ENCODE results near the gene ZNF341. TPM values are rescaled to one million over a fixed set of nuclear protein-coding genes. Genes with fewer than 3 reads are reported as not detected.
"Not testable (repeated sequence)": the region's sequence is repeated elsewhere in the genome, so short reads cannot be mapped to it uniquely, and the experiment has no call there.

The ZNF341 gene
- polyA plus RNA-seq, 2 donors: 2.6 to 4.5 TPM

DNA sequence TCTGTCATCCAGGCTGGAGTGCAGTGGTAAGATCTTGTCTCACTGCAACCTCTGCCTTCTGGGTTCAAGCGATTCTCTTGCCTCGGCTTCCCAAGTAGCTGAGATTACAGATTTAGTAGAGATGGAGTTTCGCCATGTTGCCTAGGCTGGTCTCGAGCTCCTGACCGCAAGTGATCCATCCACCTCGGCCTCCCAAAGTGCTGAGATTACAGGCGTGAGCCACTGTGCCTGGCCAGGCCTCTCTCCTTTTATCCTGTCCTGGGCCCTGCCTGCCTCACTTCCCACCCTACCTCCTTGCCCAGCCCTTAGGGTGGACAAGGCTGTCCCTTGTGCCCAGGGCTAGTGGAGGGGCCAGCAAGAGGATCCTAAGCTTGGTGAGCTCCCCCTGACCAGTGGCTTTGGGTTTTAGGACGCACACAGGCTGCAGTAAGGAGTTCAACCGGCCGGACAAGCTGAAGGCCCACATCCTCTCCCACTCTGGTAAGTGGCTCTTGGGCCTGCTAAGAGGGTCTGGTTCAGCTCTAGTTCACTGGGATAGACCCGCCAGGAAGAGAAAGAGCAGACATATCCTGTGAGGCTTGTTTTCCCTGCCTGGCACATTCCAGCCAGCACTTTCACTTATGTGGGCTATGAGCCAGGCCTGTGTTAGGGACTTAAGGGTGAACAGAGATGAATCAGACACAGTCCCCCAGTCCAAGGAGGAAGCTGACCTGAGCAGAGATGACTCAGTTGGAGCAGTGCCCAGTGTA lies 57.5 kb downstream of the ZNF341 start:
- peak overlapping the region; percentile 94 for H3K27ac ChIP-seq (ENCODE audit: low read depth in 2 of 2, low read length in 1 of 2)
- H3K9me3 ChIP-seq (ENCODE audit: control insufficient read depth in 2 of 2, insufficient read depth in 1 of 2, low read depth in 1 of 2, low read length in 1 of 2): no peaks in the 10 kb centered on the region
- H3K4me1 ChIP-seq (ENCODE audit: control insufficient read depth in 2 of 2, insufficient read depth in 2 of 2, low read length in 1 of 2): peaks cover 0 to 19% of the 10 kb centered on the region in 2 donors
- WGBS, 2 donors: 70 to 74% methylated on average over 11 of the region's 11 CpGs
- H3K36me3 ChIP-seq (ENCODE audit: control insufficient read depth in 2 of 2, insufficient read depth in 2 of 2, low read length in 1 of 2): peaks cover 0 to 6% of the 10 kb centered on the region in 2 donors
- H3K4me3 ChIP-seq (ENCODE audit: low read depth in 1 of 2, low read length in 2 of 2): no peak overlapping the region
- no peaks in the 10 kb centered on the region for H3K27me3 ChIP-seq (ENCODE audit: control insufficient read depth in 1 of 2, insufficient read depth in 2 of 2, low read length in 2 of 2)

DNA sequence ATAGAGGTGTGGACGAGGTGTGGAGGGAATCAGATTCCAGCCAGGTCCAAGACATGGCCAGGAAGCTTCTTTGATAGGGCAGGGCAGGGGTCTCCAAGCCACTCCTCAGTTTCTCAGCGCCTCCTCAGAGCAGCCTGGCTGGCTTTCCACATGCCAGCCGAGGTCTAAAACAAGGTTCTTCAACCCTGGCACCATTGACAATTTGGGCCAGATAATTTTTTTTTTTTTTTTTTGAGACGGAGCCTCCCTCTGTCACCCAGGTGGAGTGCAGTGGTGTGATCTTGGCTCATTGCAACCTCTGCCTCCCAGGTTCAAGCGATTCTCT lies 58.0 kb downstream of the ZNF341 start:
- H3K36me3 ChIP-seq (ENCODE audit: control insufficient read depth in 2 of 2, insufficient read depth in 2 of 2, low read length in 1 of 2): peaks cover 0 to 6% of the 10 kb centered on the region in 2 donors
- 42 to 64% methylated on average over 5 of the region's 5 CpGs for WGBS, 2 donors
- no peaks in the 10 kb centered on the region for H3K27me3 ChIP-seq (ENCODE audit: control insufficient read depth in 1 of 2, insufficient read depth in 2 of 2, low read length in 2 of 2)
- no peak overlapping the region for H3K4me3 ChIP-seq (ENCODE audit: low read depth in 1 of 2, low read length in 2 of 2)
- H3K4me1 ChIP-seq (ENCODE audit: control insufficient read depth in 2 of 2, insufficient read depth in 2 of 2, low read length in 1 of 2): peaks cover 0 to 19% of the 10 kb centered on the region in 2 donors
- peak overlapping the region; percentile 94 for H3K27ac ChIP-seq (ENCODE audit: low read depth in 2 of 2, low read length in 1 of 2)
- H3K9me3 ChIP-seq (ENCODE audit: control insufficient read depth in 2 of 2, insufficient read depth in 1 of 2, low read depth in 1 of 2, low read length in 1 of 2): no peaks in the 10 kb centered on the region

DNA sequence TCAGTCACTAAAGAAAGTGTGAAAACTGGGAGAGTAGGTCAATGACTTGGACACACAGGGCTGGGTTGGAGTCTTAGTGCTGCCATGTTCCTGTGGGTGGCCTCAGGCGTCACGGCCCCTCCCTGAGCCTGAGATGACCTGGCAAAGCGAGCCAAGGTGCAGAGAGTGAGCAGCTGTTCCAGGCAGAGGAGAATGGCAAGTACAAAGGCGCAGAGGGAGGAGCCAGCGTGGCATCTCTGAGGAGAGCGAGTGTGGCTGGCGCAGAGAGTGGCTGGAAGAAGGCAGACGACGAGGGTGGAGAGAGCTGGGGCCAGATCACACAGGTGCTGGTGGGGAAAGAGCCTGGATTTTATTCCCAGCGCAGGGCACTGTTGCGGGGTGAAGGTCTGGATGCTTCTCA lies 58.8 kb downstream of the ZNF341 start:
- Histone ChIP-seq H3K9me3 (ENCODE audit: control insufficient read depth in 2 of 2, insufficient read depth in 1 of 2, low read depth in 1 of 2, low read length in 1 of 2) (no peaks in the 10 kb centered on the region), H3K27ac (ENCODE audit: low read depth in 2 of 2, low read length in 1 of 2) (peak overlapping the region; percentile 94), H3K4me3 (ENCODE audit: low read depth in 1 of 2, low read length in 2 of 2) (no peak overlapping the region), H3K27me3 (ENCODE audit: control insufficient read depth in 1 of 2, insufficient read depth in 2 of 2, low read length in 2 of 2) (no peaks in the 10 kb centered on the region), H3K36me3 (ENCODE audit: control insufficient read depth in 2 of 2, insufficient read depth in 2 of 2, low read length in 1 of 2) (peaks cover 0 to 6% of the 10 kb centered on the region in 2 donors), H3K4me1 (ENCODE audit: control insufficient read depth in 2 of 2, insufficient read depth in 2 of 2, low read length in 1 of 2) (peaks cover 0 to 19% of the 10 kb centered on the region in 2 donors)
- WGBS, 2 donors: 70% methylated on average over 11 of the region's 11 CpGs

DNA sequence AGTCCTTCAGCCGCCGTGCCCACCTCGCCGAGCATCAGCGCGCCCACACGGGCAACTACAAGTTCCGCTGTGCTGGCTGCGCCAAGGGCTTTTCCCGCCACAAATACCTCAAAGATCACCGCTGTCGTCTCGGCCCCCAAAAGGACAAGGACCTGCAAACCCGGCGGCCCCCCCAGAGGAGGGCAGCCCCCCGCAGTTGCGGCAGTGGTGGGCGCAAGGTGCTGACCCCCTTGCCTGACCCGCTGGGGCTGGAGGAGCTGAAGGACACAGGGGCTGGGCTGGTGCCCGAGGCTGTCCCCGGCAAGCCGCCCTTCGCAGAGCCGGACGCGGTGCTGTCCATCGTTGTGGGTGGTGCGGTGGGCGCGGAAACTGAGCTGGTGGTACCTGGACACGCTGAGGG lies 59.2 kb downstream of the ZNF341 start:
- H3K27me3 ChIP-seq (ENCODE audit: control insufficient read depth in 1 of 2, insufficient read depth in 2 of 2, low read length in 2 of 2): no peaks in the 10 kb centered on the region
- H3K4me1 ChIP-seq (ENCODE audit: control insufficient read depth in 2 of 2, insufficient read depth in 2 of 2, low read length in 1 of 2): peaks cover 0 to 19% of the 10 kb centered on the region in 2 donors
- no peaks in the 10 kb centered on the region for H3K9me3 ChIP-seq (ENCODE audit: control insufficient read depth in 2 of 2, insufficient read depth in 1 of 2, low read depth in 1 of 2, low read length in 1 of 2)
- H3K4me3 ChIP-seq (ENCODE audit: low read depth in 1 of 2, low read length in 2 of 2): no peak overlapping the region
- peaks cover 0 to 6% of the 10 kb centered on the region in 2 donors for H3K36me3 ChIP-seq (ENCODE audit: control insufficient read depth in 2 of 2, insufficient read depth in 2 of 2, low read length in 1 of 2)
- WGBS, 2 donors: 96% methylated on average over 31 of the region's 31 CpGs
- H3K27ac ChIP-seq (ENCODE audit: low read depth in 2 of 2, low read length in 1 of 2): peak overlapping the region in 1 of 2 donors; percentile 94

DNA sequence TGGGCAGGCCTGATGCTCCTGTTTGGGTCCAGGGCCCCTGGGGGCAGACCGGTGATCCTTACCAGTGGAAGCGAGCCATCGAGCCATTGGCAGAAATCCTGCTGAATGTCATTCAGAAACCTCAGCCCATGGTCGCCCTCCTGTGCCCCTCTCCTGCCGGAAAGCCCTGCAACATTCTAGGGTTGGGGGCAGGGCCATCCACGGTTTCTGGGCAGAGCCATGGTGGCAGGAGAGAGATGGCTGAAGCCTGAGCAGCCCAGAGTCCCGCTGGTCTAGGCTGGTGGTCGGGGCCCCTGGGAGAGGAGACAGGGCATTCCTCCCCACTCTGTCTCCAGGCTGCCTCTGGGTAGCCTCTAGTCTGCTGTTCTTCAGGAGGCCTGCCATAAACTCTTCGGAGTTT lies 59.7 kb downstream of the ZNF341 start:
- Histone ChIP-seq H3K9me3 (ENCODE audit: control insufficient read depth in 2 of 2, insufficient read depth in 1 of 2, low read depth in 1 of 2, low read length in 1 of 2) (no peaks in the 10 kb centered on the region), H3K4me3 (ENCODE audit: low read depth in 1 of 2, low read length in 2 of 2) (no peak overlapping the region), H3K27me3 (ENCODE audit: control insufficient read depth in 1 of 2, insufficient read depth in 2 of 2, low read length in 2 of 2) (no peaks in the 10 kb centered on the region), H3K4me1 (ENCODE audit: control insufficient read depth in 2 of 2, insufficient read depth in 2 of 2, low read length in 1 of 2) (peaks cover 0 to 19% of the 10 kb centered on the region in 2 donors), H3K36me3 (ENCODE audit: control insufficient read depth in 2 of 2, insufficient read depth in 2 of 2, low read length in 1 of 2) (peaks cover 0 to 6% of the 10 kb centered on the region in 2 donors), H3K27ac (ENCODE audit: low read depth in 2 of 2, low read length in 1 of 2) (no peak overlapping the region)
- WGBS, 2 donors: 87 to 90% methylated on average over 9 of the region's 9 CpGs

DNA sequence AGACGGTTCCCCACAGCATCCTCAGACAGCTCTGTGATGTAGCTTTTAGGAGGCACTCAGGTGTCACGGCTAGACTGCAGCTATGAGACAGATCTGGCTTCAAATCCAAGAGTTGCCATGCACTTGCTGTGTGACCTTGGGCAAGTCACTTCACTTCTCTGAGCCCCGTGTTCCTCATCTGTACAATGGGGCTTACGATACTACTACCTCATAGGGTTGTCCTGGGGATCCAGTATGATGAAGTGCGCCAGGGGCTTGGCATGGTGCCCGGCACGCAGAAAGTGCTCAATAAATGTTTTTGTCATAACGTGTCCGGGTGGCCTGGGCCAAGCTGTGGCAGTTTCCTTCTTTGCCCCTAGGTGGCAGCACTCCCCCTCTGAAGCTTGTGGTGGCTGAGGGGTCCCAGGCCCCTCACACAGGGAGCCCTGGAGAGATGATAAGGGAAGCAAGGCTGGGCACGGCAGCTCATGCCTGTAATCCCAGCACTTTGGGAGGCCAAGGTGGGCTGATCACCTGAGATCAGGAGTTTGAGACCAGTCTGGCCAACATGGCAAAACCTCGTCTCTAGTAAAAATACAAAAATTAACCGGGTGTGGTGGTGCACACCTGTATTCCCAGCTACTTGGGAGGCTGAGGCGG lies 60.3 kb downstream of the ZNF341 start:
- 60 to 66% methylated on average over 13 of the region's 13 CpGs for WGBS, 2 donors
- Histone ChIP-seq H3K4me1 (ENCODE audit: control insufficient read depth in 2 of 2, insufficient read depth in 2 of 2, low read length in 1 of 2) (peaks cover 2 to 19% of the 10 kb centered on the region in 2 donors), H3K27ac (ENCODE audit: low read depth in 2 of 2, low read length in 1 of 2) (no peak overlapping the region)

DNA sequence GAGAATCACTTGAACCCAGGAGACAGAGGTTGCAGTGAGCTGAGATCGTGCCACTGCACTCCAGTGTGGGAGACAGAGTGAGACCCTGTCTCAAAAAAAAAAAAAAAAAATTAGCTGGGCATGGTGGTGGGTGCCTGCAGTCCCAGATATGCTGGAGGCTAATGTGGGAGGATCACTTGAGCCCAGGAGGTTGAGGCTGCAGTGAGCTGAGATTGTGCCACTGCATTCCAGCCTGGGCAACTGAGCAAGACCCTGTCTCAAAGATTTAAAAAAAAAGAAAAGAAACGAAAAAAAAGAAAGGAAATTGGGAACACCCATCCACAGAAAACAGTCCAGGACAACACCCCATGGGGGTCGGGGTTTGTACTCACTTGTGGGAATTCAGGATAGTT lies 60.8 kb downstream of the ZNF341 start:
- Histone ChIP-seq H3K4me1 (ENCODE audit: control insufficient read depth in 2 of 2, insufficient read depth in 2 of 2, low read length in 1 of 2) (peaks cover 2 to 19% of the 10 kb centered on the region in 2 donors), H3K27ac (ENCODE audit: low read depth in 2 of 2, low read length in 1 of 2) (peak overlapping the region in 1 of 2 donors; percentile 25)
- H3K9me3 ChIP-seq (ENCODE audit: control insufficient read depth in 2 of 2, insufficient read depth in 1 of 2, low read depth in 1 of 2, low read length in 1 of 2); H3K27me3 ChIP-seq (ENCODE audit: control insufficient read depth in 1 of 2, insufficient read depth in 2 of 2, low read length in 2 of 2); H3K36me3 ChIP-seq (ENCODE audit: control insufficient read depth in 2 of 2, insufficient read depth in 2 of 2, low read length in 1 of 2); H3K4me3 ChIP-seq (ENCODE audit: low read depth in 1 of 2, low read length in 2 of 2): not testable (repeated sequence)
- 54 to 65% methylated on average over 3 of the region's 3 CpGs for WGBS, 2 donors

More for the DNA sequence above, 60.3 kb downstream of the ZNF341 start:
- no peaks in the 10 kb centered on the region for H3K9me3 ChIP-seq (ENCODE audit: control insufficient read depth in 2 of 2, insufficient read depth in 1 of 2, low read depth in 1 of 2, low read length in 1 of 2)
- no peaks in the 10 kb centered on the region for H3K27me3 ChIP-seq (ENCODE audit: control insufficient read depth in 1 of 2, insufficient read depth in 2 of 2, low read length in 2 of 2)
- H3K36me3 ChIP-seq (ENCODE audit: control insufficient read depth in 2 of 2, insufficient read depth in 2 of 2, low read length in 1 of 2): peaks cover 0 to 6% of the 10 kb centered on the region in 2 donors
- no peak overlapping the region for H3K4me3 ChIP-seq (ENCODE audit: low read depth in 1 of 2, low read length in 2 of 2)

DNA sequence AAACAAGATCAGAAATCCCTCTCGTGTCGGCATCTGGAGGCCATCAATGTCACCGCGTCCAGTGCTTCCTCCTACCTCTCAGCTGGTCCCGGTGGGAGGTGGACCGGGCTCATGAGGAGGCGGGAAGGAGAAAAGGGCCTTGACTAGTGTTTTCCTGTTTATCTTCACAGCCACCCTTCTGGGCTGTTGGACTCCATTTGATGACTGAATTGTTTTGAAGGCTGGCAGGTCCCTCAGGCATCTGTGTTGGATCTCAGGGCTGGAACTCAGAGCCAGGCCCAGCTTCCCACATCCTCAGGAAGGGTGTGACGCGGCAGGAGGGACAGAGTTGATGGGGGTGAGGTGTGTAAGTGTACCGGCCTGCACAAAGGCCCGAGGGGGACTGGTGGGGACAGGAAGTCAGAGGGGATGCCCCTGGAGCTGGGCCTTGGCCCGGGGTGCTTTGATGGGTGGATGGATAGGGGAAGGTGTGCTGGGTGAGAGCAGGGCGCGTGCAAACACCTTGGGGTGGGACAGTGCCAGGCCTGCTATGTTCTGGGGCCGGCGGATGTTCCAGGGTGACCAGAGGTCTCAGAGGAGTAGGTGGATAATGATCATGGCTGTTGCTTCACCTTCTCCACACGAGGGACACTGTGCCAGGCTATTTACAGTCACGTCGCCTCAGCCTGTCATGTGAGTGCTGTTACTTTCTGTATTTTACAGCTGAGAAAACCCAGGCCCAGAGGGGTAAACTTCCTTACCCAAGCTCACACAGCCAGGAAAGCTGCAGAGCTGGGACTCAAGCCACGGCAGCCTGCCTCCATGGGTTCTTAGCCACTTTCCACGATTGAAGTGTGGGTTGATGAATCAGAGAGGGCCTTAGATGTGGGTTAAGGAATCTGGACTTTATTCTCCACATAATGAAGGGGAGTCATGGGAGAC lies 61.5 kb downstream of the ZNF341 start:
- WGBS, 2 donors: 64% methylated on average over 21 of the region's 21 CpGs
- Histone ChIP-seq H3K4me1 (ENCODE audit: control insufficient read depth in 2 of 2, insufficient read depth in 2 of 2, low read length in 1 of 2) (peaks cover 2 to 19% of the 10 kb centered on the region in 2 donors), H3K4me3 (ENCODE audit: low read depth in 1 of 2, low read length in 2 of 2) (no peak overlapping the region), H3K27ac (ENCODE audit: low read depth in 2 of 2, low read length in 1 of 2) (peak overlapping the region in 1 of 2 donors; percentile 25), H3K27me3 (ENCODE audit: control insufficient read depth in 1 of 2, insufficient read depth in 2 of 2, low read length in 2 of 2) (no peaks in the 10 kb centered on the region), H3K9me3 (ENCODE audit: control insufficient read depth in 2 of 2, insufficient read depth in 1 of 2, low read depth in 1 of 2, low read length in 1 of 2) (no peaks in the 10 kb centered on the region), H3K36me3 (ENCODE audit: control insufficient read depth in 2 of 2, insufficient read depth in 2 of 2, low read length in 1 of 2) (peaks cover 0 to 6% of the 10 kb centered on the region in 2 donors)

DNA sequence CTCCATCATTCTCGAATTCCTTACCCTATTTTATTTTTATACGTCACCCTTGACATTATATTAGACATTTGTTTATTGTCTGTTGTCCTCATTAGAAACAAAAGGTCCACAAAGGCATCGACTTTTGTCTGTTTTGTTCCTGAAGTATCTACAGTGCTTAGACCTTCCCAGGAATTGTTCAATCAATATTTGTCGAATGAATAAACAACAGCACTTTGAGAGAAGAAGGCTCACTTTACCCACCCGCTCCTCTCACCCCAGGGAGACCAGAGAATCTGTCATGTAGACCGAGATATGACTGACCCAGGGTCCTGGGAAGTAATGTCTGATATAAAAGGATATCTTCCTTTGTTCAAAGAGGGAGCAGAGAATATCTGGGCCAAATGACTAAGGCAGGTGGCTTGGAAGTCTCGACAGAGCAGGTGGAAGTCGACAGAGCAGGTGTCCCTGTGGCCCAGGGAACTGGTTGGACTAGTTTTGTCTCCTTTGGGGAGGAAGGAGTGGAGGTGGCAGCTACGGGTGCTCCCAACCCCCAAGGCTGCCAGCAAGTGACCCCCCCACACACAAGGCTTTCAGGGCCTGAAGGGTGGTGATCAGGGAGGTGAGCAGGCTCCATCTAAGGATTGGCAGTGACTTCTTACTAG lies 64.6 kb downstream of the ZNF341 start:
- Histone ChIP-seq H3K36me3 (ENCODE audit: control insufficient read depth in 2 of 2, insufficient read depth in 2 of 2, low read length in 1 of 2) (no peaks in the 10 kb centered on the region), H3K4me3 (ENCODE audit: low read depth in 1 of 2, low read length in 2 of 2) (no peak overlapping the region), H3K27me3 (ENCODE audit: control insufficient read depth in 1 of 2, insufficient read depth in 2 of 2, low read length in 2 of 2) (no peaks in the 10 kb centered on the region), H3K27ac (ENCODE audit: low read depth in 2 of 2, low read length in 1 of 2) (peak overlapping the region; percentile 71 to 90), H3K4me1 (ENCODE audit: control insufficient read depth in 2 of 2, insufficient read depth in 2 of 2, low read length in 1 of 2) (peaks cover 2 to 8% of the 10 kb centered on the region in 2 donors), H3K9me3 (ENCODE audit: control insufficient read depth in 2 of 2, insufficient read depth in 1 of 2, low read depth in 1 of 2, low read length in 1 of 2) (no peaks in the 10 kb centered on the region)
- 44 to 47% methylated on average over 9 of the region's 9 CpGs for WGBS, 2 donors
